ENCODE measurements around the gene SULT2A1. TPM values are rescaled to one million over a fixed set of nuclear protein-coding genes. Genes with fewer than 3 reads are reported as not detected.

Gene SULT2A1
- total and polyA plus RNA-seq, 2 of the 8 experiments (the other 6 are each of a cell fraction or from before 2014, with no cell fraction given) = not detected

DNA sequence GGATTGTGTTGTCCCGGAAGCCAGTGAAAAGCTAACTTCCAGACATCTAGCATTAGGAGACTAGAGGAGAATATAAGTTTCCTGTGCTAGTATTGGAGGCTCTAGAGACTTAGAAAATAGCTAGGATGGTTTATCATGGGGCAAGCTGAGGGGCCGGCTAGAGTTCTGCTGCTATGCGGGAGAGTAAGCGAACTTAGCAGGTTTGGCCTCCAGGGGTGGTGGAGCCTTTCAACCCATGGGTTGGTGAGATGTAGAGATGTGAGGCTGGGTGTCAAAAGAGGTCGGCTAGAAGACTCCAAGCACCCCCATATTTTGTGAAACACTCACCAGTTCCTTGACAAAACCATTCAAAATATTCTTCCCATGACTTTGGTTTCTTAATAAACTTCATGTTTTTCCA is 4.4 kb downstream of the SULT2A1 start:
- no peaks in the 10 kb centered on the region for H4K20me1 ChIP-seq (replicated peaks in 1 of 2; ENCODE audit: control insufficient read depth in 1 of 2, insufficient read depth in 2 of 2, low read length in 2 of 2)
- no peak overlapping the region for H2AFZ ChIP-seq (ENCODE audit: low read length)
- no peaks in the 10 kb centered on the region for H3K4me1 ChIP-seq (replicated peaks in 1 of 4; ENCODE audit: control insufficient read depth in 3 of 4, insufficient read depth in 4 of 4, low read length in 3 of 4)
- TF ChIP-seq RBBP5 (IDR thresholded peaks at IDR 0.05; ENCODE audit: borderline replicate concordance, low read depth, low read length) = no peak
- no peak for TF ChIP-seq POU5F1 (IDR thresholded peaks at IDR 0.05; ENCODE audit: low read depth, low read length)
- no peak for TF ChIP-seq CHD1 (IDR thresholded peaks at IDR 0.05; ENCODE audit: low read depth, low read length)
- no peak overlapping the region for H4K91ac ChIP-seq (replicated peaks; ENCODE audit: insufficient read length, low read length)
- 76% methylated on average over 5 of the region's 5 CpGs; no CpG with 5 or more reads in 1 of the 2 experiments for WGBS, 2 experiments (ENCODE audit: extremely low coverage in 1 of 2, insufficient coverage in 1 of 2, insufficient read length in 1 of 2, insufficient replicate concordance in 2 of 2, low coverage in 1 of 2, low lambda C conversion rate in 2 of 2, missing lambda C conversion rate in 1 of 2)
- no peak overlapping the region for H3K14ac ChIP-seq (ENCODE audit: insufficient read length)
- no peak overlapping the region for H3K23ac ChIP-seq (ENCODE audit: insufficient read length)
- CTCF ChIA-PET (ENCODE audit: partially characterized antibody) = interaction anchor here (0.6 to 1.8 kb wide), 5 partner anchors 11 to 1355 kb away, joined by 3 to 8 read pairs (median 3); no protein-coding TSS in a partner anchor
- H3K56ac ChIP-seq (replicated peaks; ENCODE audit: insufficient read length, low read depth, low read length) = no peak overlapping the region
- H3K79me2 ChIP-seq (ENCODE audit: control insufficient read depth in 1 of 2, insufficient read depth in 2 of 2, low read length in 2 of 2) = no peaks in the 10 kb centered on the region
- POLR2A ChIA-PET (ENCODE audit: partially characterized antibody) = no interaction called here
- no peak overlapping the region for H2BK15ac ChIP-seq (ENCODE audit: low read length)
- no peak overlapping the region for H4K5ac ChIP-seq (ENCODE audit: insufficient read length, low read depth, low read length)
- H3K4me3 ChIP-seq (ENCODE audit: extremely low read depth in 1 of 4, insufficient read depth in 2 of 4, low read depth in 3 of 4, low read length in 4 of 4) = no peak overlapping the region
- no peaks in the 10 kb centered on the region for H3K36me3 ChIP-seq (ENCODE audit: control insufficient read depth in 2 of 4, insufficient read depth in 4 of 4, low read length in 3 of 4)
- no peak for DNase-seq (ENCODE audit: low read depth in 1 of 2, low spot score in 2 of 2)
- H2BK20ac ChIP-seq (ENCODE audit: low read length) = no peak overlapping the region
- H3K27me3 ChIP-seq (replicated peaks in 1 of 4; ENCODE audit: control insufficient read depth in 3 of 4, extremely low read depth in 1 of 4, insufficient read depth in 3 of 4, low read length in 3 of 4) = no peaks in the 10 kb centered on the region
- no peak overlapping the region for H2AK5ac ChIP-seq (ENCODE audit: low read depth, low read length)
- H2BK12ac ChIP-seq (ENCODE audit: low read depth, low read length) = no peak overlapping the region
- no peak overlapping the region for H4K8ac ChIP-seq (ENCODE audit: extremely low read depth, insufficient read depth, low read length)
- no peaks in the 10 kb centered on the region for H3K79me1 ChIP-seq (ENCODE audit: low read depth, low read length)
- H3K27ac ChIP-seq (ENCODE audit: low read depth, low read length) = no peak overlapping the region
- no peak overlapping the region for H3K4ac ChIP-seq (replicated peaks; ENCODE audit: insufficient read length, low read depth, low read length)
- no peaks in the 10 kb centered on the region for H3K23me2 ChIP-seq (ENCODE audit: low read depth, low read length)
- H3K4me2 ChIP-seq (ENCODE audit: insufficient read depth in 1 of 2, low read depth in 2 of 2, low read length in 2 of 2) = no peak overlapping the region
- H3K9me3 ChIP-seq (ENCODE audit: insufficient read depth in 2 of 2, low read depth in 1 of 2, low read length in 1 of 2) = no peaks in the 10 kb centered on the region
- H3K9ac ChIP-seq (replicated peaks in 1 of 4; ENCODE audit: extremely low read depth in 1 of 4, low read depth in 3 of 4, low read length in 3 of 4) = no peak overlapping the region
- H2BK120ac ChIP-seq (replicated peaks; ENCODE audit: low read depth, low read length) = no peak overlapping the region
- H3K18ac ChIP-seq (ENCODE audit: extremely low read depth, low read length) = no peak overlapping the region
- FAIRE-seq = no peak
- H2BK5ac ChIP-seq (ENCODE audit: low read depth, low read length) = no peak overlapping the region
